B cell (primary cell): Measurements from ENCODE around the gene TMEM125.

ENCODE experiments used
- EZH2 ChIP-seq: IDR thresholded peaks from 2 replicates; pipeline ENCODE4 v1.6.1; 2012; ENCODE audit warnings: borderline replicate concordance, low read depth, mild to moderate bottlenecking, moderate library complexity, low read length; ENCODE audit not compliant: insufficient read depth, poor library complexity, severe bottlenecking
- TF ChIP-seq, protein P1 (sequence below): fragments of 200-600 bp; IDR thresholded peaks from one replicate; pipeline ENCODE4 v1.8.0; 2022; ENCODE audit warnings: antibody characterized with exemption, mild to moderate bottlenecking

DNA sequence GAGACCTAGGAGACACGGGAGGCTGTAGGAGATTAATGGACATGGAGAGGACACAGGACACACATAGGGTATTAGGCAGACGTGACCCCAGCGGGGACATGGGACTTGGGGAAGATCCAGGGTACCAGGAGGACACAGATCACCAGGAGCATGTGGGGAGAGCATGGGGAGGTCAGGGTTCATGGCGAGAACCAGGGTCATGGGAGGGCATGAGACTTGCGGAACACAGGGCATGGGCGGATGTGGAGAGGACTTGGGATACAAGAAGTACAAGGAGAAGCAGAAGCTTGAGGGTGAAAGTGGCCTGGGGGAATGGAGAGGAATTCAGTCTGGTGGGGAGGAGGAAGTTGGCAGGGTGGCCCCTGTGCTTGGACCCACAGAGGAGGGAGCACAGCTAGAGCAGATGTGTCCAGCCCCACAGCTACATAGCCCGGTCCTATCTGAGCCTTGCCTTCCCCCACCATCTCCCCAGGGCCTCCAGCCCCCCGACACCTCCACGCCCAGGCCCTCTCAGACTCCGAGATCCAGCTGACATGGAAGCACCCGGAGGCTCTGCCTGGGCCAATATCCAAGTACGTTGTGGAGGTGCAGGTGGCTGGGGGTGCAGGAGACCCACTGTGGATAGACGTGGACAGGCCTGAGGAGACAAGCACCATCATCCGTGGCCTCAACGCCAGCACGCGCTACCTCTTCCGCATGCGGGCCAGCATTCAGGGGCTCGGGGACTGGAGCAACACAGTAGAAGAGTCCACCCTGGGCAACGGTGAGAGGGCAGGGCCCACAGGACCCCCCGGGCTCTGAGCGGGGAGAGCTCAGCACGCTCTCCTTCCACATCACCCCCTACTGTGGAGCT lies 43.1 kb downstream of the TMEM125 start:
- TF ChIP-seq, protein P1, sequence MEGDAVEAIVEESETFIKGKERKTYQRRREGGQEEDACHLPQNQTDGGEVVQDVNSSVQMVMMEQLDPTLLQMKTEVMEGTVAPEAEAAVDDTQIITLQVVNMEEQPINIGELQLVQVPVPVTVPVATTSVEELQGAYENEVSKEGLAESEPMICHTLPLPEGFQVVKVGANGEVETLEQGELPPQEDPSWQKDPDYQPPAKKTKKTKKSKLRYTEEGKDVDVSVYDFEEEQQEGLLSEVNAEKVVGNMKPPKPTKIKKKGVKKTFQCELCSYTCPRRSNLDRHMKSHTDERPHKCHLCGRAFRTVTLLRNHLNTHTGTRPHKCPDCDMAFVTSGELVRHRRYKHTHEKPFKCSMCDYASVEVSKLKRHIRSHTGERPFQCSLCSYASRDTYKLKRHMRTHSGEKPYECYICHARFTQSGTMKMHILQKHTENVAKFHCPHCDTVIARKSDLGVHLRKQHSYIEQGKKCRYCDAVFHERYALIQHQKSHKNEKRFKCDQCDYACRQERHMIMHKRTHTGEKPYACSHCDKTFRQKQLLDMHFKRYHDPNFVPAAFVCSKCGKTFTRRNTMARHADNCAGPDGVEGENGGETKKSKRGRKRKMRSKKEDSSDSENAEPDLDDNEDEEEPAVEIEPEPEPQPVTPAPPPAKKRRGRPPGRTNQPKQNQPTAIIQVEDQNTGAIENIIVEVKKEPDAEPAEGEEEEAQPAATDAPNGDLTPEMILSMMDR = no peak
- no peak for TF ChIP-seq EZH2
